Activated naive CD4-positive, alpha-beta T cell treated with anti-CD3 and anti-CD28 coated beads, Interleukin-2, amount 50 U/mL, for 16 hours (primary cell): ENCODE measurements around the gene RGS10.
"Not testable (repeated sequence)": the region's sequence is repeated elsewhere in the genome, so short reads cannot be mapped to it uniquely, and the experiment has no call there.

Experiments used
- DNase-seq: peaks from one replicate; pipeline ENCODE4 v3.0.0-alpha.2; 2020

RGS10 gene

GRCh38 chr10:119466655-119467054 lies 75.9 kb downstream of the RGS10 start:
- no peak for DNase-seq

- DNase-seq, result no peak
Observed at GRCh38 chr10:119466076-119466475, 76.4 kb downstream of the RGS10 start.

- no peak for DNase-seq
Observed at GRCh38 chr10:119465085-119465484, 77.4 kb downstream of the RGS10 start.

GRCh38 chr10:119463195-119463594 lies 79.3 kb downstream of the RGS10 start:
- not testable (repeated sequence) for DNase-seq

- no peak for DNase-seq
Observed at GRCh38 chr10:119462773-119463172, 79.7 kb downstream of the RGS10 start.

- no peak for DNase-seq
Observed at GRCh38 chr10:119461923-119462322, 80.6 kb downstream of the RGS10 start.

GRCh38 chr10:119461380-119461779 lies 81.1 kb downstream of the RGS10 start:
- no peak for DNase-seq

GRCh38 chr10:119460369-119461195 lies 81.9 kb downstream of the RGS10 start:
- DNase-seq, result no peak

- DNase-seq, result no peak
Observed at GRCh38 chr10:119459681-119460340, 82.7 kb downstream of the RGS10 start.

GRCh38 chr10:119457966-119458766 lies 84.4 kb downstream of the RGS10 start:
- DNase-seq, result no peak

GRCh38 chr10:119456435-119456810 lies 86.1 kb downstream of the RGS10 start:
- no peak for DNase-seq

- DNase-seq, result no peak
Observed at GRCh38 chr10:119455609-119456434, 86.7 kb downstream of the RGS10 start.

- no peak for DNase-seq
Observed at GRCh38 chr10:119454990-119455389, 87.5 kb downstream of the RGS10 start.

GRCh38 chr10:119454316-119454715 lies 88.2 kb downstream of the RGS10 start:
- DNase-seq, result no peak

GRCh38 chr10:119453313-119453712 lies 89.2 kb downstream of the RGS10 start:
- DNase-seq, result no peak

GRCh38 chr10:119452396-119452795 lies 90.1 kb downstream of the RGS10 start:
- no peak for DNase-seq

- no peak for DNase-seq
Observed at GRCh38 chr10:119451300-119451896, 91.1 kb downstream of the RGS10 start.

GRCh38 chr10:119450606-119451299 lies 91.8 kb downstream of the RGS10 start:
- DNase-seq, result no peak
